Activated CD8-positive, alpha-beta memory T cell treated with anti-CD3 and anti-CD28 coated beads, Interleukin-2, amount 50 U/mL, for 4 hours (primary cell): Measurements from ENCODE around the gene YTHDC2.

ENCODE experiments used
- DNase-seq: peaks from one replicate; pipeline ENCODE4 v3.0.0-alpha.2; 2020

Gene YTHDC2

GRCh38 chr5:113606298-113607134 lies 93.0 kb downstream of the YTHDC2 start:
- peak; percentile 30 for DNase-seq

GRCh38 chr5:113607361-113607760 lies 93.9 kb downstream of the YTHDC2 start:
- no peak for DNase-seq

GRCh38 chr5:113608113-113608596 lies 94.7 kb downstream of the YTHDC2 start:
- DNase-seq = no peak

GRCh38 chr5:113612060-113612496 lies 98.6 kb downstream of the YTHDC2 start:
- DNase-seq = no peak

- no peak for DNase-seq
Measured at GRCh38 chr5:113614191-113614590, 100.7 kb downstream of the YTHDC2 start.

GRCh38 chr5:113615708-113616107 lies 102.2 kb downstream of the YTHDC2 start:
- no peak for DNase-seq

GRCh38 chr5:113617191-113617796 lies 103.8 kb downstream of the YTHDC2 start:
- no peak for DNase-seq

GRCh38 chr5:113632996-113633395 lies 119.5 kb downstream of the YTHDC2 start:
- no peak for DNase-seq

- DNase-seq = no peak
Measured at GRCh38 chr5:113634957-113635356, 121.5 kb downstream of the YTHDC2 start.

GRCh38 chr5:113641715-113642114 lies 128.2 kb downstream of the YTHDC2 start:
- no peak for DNase-seq
